Suprapubic skin (tissue), 4 donors: Measurements from ENCODE around the gene ZNF747. TPM values are rescaled to one million over a fixed set of nuclear protein-coding genes. Genes with fewer than 3 reads are reported as not detected.

Experiments
- DNase-seq, 2 donors: peaks; one replicate each; pipeline ENCODE4 v3.0.0-alpha.2; 2019; ENCODE audit warnings: low spot score in 2 of 2
- H3K27ac ChIP-seq: fragments of 200-600 bp; sonication (generic); one replicate; pipeline ENCODE4 v1.5.1; 2019
- H3K27me3 ChIP-seq: fragments of 200-600 bp; sonication (generic); one replicate; pipeline ENCODE4 v1.5.1; 2019
- H3K36me3 ChIP-seq: fragments of 200-600 bp; sonication (generic); one replicate; pipeline ENCODE4 v1.5.1; 2019
- H3K4me1 ChIP-seq: fragments of 200-600 bp; sonication (generic); one replicate; pipeline ENCODE4 v1.5.1; 2019
- H3K4me3 ChIP-seq: fragments of 200-600 bp; sonication (generic); one replicate; pipeline ENCODE4 v1.5.1; 2019; ENCODE audit warnings: mild to moderate bottlenecking
- H3K9me3 ChIP-seq: fragments of 200-600 bp; sonication (generic); one replicate; pipeline ENCODE4 v1.5.1; 2019
- CTCF ChIP-seq, 2 donors: fragments of 200-600 bp in 1 of 2; fragments of 450-650 bp in 1 of 2; sonication (generic) in 1 of 2; IDR thresholded peaks; one replicate each; pipeline ENCODE4 v1.5.1; 2016 to 2019; ENCODE audit warnings: antibody characterized with exemption in 2 of 2, mild to moderate bottlenecking in 1 of 2, moderate library complexity in 1 of 2
- EP300 ChIP-seq: sonication (generic); formaldehyde crosslinking; IDR thresholded peaks from one replicate; pipeline ENCODE4 v1.6.1; 2017; ENCODE audit warnings: antibody characterized with exemption
- POLR2A ChIP-seq, 2 donors: fragments of 450-650 bp; IDR thresholded peaks; one replicate each; pipeline ENCODE4 v1.6.1; 2017; ENCODE audit warnings: antibody characterized with exemption in 2 of 2, mild to moderate bottlenecking in 2 of 2, moderate library complexity in 2 of 2
- POLR2AphosphoS5 ChIP-seq, 3 donors: sonication (generic); formaldehyde crosslinking; IDR thresholded peaks; one replicate each; pipeline ENCODE4 v1.6.1; 2017; ENCODE audit warnings: antibody characterized with exemption in 3 of 3
- WGBS: methylation state at CpG from one replicate; pipeline ENCODE4 v1.1.5; 2018; 5-methylcytosine and 5-hydroxymethylcytosine counted together
- total RNA-seq, 4 donors: library from RNA; depleted of rRNA; stranded (reverse); fragments of >200 nt; gene quantifications; one replicate each; pipeline ENCODE4 v1.1.0, GENCODE V29; 2016

The ZNF747 gene
- total RNA-seq, 4 donors from 2014 or later: 9.4 to 15.4 (median 11.5) TPM

DNA sequence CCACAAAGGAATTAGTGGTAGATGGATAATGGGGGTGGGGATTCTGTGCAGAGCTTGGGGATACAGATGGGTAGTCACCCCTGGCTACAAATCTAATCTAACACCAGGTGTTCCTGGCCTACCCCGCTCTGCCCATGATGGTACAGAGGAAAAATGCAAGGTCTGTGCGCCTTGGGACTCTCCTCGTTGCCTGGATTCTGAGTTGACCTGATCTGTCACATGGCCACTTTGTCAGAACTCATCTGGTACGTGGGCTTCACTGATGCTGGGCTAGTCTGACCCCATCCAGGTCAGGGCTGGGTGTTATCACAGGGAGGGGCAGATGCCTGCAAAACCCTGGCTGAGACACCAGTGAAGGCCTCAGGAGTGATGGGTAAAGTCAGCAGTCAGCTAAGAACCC, 18.3 kb upstream of the ZNF747 start:
- Histone ChIP-seq H3K27me3 (no peaks in the 10 kb centered on the region), H3K4me1 (peaks cover 33% of the 10 kb centered on the region), H3K27ac (no peak overlapping the region), H3K9me3 (no peaks in the 10 kb centered on the region), H3K4me3 (no peak overlapping the region), H3K36me3 (peaks cover 31% of the 10 kb centered on the region)
- no peak for DNase-seq
- WGBS: 95% methylated on average over 4 of the region's 4 CpGs
- TF ChIP-seq POLR2AphosphoS5 (IDR thresholded peaks at IDR 0.05): no peak
- no peak for TF ChIP-seq POLR2A (IDR thresholded peaks at IDR 0.05)
- TF ChIP-seq CTCF (IDR thresholded peaks at IDR 0.05): no peak
- TF ChIP-seq EP300: no peak

GRCh38 chr16:30551781-30552180, 17.1 kb upstream of the ZNF747 start:
- peaks cover 31% of the 10 kb centered on the region for H3K36me3 ChIP-seq
- H3K4me1 ChIP-seq: peaks cover 23% of the 10 kb centered on the region
- no peaks in the 10 kb centered on the region for H3K9me3 ChIP-seq
- TF ChIP-seq POLR2AphosphoS5 (IDR thresholded peaks at IDR 0.05) (no peak), CTCF (IDR thresholded peaks at IDR 0.05) (no peak), POLR2A (IDR thresholded peaks at IDR 0.05) (no peak), EP300 (no peak)
- WGBS: 64% methylated on average over 3 of the region's 3 CpGs
- H3K27ac ChIP-seq: no peak overlapping the region
- H3K4me3 ChIP-seq: no peak overlapping the region
- no peaks in the 10 kb centered on the region for H3K27me3 ChIP-seq
- DNase-seq: no peak

DNA sequence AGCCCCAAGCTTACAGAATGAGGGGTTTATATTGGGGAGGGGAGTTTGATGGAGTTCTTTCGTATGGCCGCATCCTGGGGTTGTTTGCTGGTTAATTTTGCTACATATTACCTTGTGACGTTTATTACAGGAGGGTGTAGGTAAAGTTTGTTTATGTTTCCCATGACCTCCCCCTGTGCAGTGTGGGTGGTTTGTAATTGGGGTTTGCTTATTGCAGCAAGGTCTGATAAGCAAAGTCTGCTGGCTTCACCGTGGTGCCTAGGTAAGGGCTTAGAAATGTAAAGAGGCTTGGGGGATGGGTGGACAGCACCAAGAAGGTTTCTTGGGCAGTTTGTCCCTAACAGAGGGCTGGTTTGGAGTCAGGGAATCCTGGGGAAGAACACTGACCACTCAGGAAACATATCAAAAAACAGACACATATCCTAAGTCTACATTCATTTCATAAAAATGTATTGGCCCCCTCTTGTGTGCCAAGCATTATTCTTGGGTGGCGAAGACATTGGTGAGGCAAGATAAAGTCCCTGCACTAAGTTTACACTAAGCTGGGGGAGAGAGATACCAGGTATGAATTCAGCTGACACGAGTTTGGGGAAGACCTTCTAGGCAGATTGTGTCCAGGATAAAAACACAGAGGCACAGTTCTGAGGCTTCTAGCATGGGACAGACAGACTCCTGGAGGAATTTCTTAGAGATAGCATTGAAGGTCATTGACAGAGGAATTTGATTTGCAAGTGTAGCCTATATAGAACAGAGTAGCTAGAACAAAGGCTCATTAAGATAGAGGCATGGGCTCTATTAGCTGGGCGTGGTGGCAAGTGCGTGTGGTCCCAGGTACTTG, 14.0 kb upstream of the ZNF747 start:
- Histone ChIP-seq H3K27ac (no peak overlapping the region), H3K4me1 (peaks cover 15% of the 10 kb centered on the region), H3K9me3 (no peaks in the 10 kb centered on the region), H3K4me3 (no peak overlapping the region), H3K36me3 (peaks cover 7% of the 10 kb centered on the region), H3K27me3 (no peaks in the 10 kb centered on the region)
- 78% methylated on average over 8 of the region's 8 CpGs for WGBS
- no peak for DNase-seq
- TF ChIP-seq CTCF (IDR thresholded peaks at IDR 0.05) (no peak), EP300 (no peak), POLR2AphosphoS5 (IDR thresholded peaks at IDR 0.05) (no peak), POLR2A (IDR thresholded peaks at IDR 0.05) (no peak)

DNA sequence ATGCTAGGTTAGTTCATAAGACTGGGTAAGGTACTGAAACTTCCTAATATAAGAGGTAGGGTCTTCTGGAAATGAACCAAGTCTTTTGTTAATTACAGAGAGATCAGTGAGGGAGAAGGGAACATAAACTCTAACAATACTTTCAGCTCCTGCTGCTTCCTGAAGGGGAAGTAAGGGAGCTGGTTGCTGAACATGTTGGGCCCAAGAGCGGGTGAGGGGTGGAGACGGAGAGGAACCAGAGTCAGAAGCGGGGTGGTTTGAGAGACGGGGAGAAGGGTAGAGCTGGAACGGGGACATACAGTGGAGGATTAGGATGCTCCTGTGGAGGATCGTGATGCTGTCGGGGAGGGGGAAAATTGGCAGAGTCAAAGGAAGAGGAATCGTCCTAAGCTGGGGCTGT, 11.5 kb upstream of the ZNF747 start:
- TF ChIP-seq CTCF (IDR thresholded peaks at IDR 0.05) (no peak), EP300 (no peak), POLR2A (IDR thresholded peaks at IDR 0.05) (no peak), POLR2AphosphoS5 (IDR thresholded peaks at IDR 0.05) (no peak)
- Histone ChIP-seq H3K4me3 (no peak overlapping the region), H3K9me3 (no peaks in the 10 kb centered on the region), H3K27ac (no peak overlapping the region), H3K27me3 (no peaks in the 10 kb centered on the region), H3K4me1 (peaks cover 5% of the 10 kb centered on the region), H3K36me3 (no peaks in the 10 kb centered on the region)
- DNase-seq: no peak
- WGBS: 74% methylated on average over 8 of the region's 8 CpGs

DNA sequence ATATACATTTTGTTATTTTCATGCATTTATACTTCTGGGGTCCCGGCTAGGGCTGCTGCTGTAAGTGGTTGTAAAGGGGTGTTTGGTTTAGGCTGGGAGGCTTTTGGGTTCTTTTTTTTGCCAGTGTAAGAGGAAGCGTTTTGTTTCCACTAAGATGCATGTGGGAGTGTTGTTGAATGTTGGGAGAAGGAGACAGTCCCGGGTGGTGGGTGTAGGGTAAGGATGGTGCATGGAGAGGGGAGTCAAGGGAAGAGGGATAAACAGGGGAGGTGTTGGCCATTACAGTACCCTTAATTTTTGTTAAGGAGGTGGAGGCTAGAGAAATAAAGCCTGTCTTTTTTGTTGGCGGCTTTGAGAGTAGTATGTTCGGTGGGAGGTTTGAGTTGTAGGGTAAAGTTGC, 8.4 kb upstream of the ZNF747 start:
- 85% methylated on average over 5 of the region's 5 CpGs for WGBS
- no peaks in the 10 kb centered on the region for H3K4me1 ChIP-seq
- no peak overlapping the region for H3K4me3 ChIP-seq
- TF ChIP-seq CTCF (IDR thresholded peaks at IDR 0.05) (no peak), POLR2AphosphoS5 (IDR thresholded peaks at IDR 0.05) (no peak), POLR2A (IDR thresholded peaks at IDR 0.05) (no peak), EP300 (no peak)
- H3K27me3 ChIP-seq: no peaks in the 10 kb centered on the region
- no peak for DNase-seq
- no peak overlapping the region for H3K27ac ChIP-seq
- no peaks in the 10 kb centered on the region for H3K36me3 ChIP-seq
- no peaks in the 10 kb centered on the region for H3K9me3 ChIP-seq
